Keratinocyte (primary cell): Measurements from ENCODE around the gene TNFRSF19. TPM values are rescaled to one million over a fixed set of nuclear protein-coding genes. Genes with fewer than 3 reads are reported as not detected.

Experiments used
- DNase-seq: peaks from one replicate; pipeline ENCODE4 v3.0.0-alpha.2; 2011; ENCODE audit warnings: low read depth, missing footprints, low spot score
- FAIRE-seq: peaks from 2 replicates; lab custom pipeline; 2011; peaks lifted over from hg19 to GRCh38; lab: Jason Lieb, UNC
- H2AFZ ChIP-seq: 2 replicates; pipeline ENCODE4 v1.6.0; 2012; ENCODE audit warnings: low read length, control low read depth, inconsistent platforms; ENCODE audit not compliant: control insufficient read depth
- H3K27ac ChIP-seq: 2 replicates; pipeline ENCODE4 v1.5.1; 2011; ENCODE audit warnings: low read length; ENCODE audit not compliant: control insufficient read depth, insufficient read depth
- H3K27me3 ChIP-seq: 3 replicates; pipeline ENCODE4 v1.6.0; 2011; ENCODE audit warnings: low read length; ENCODE audit not compliant: control insufficient read depth, insufficient read depth; ENCODE audit errors: extremely low read depth
- H3K36me3 ChIP-seq, 2 experiments: 2 replicates in 1 of 2; 3 replicates in 1 of 2; pipeline ENCODE4 v1.5.1; 2011; ENCODE audit warnings: low read length in 2 of 2, mild to moderate bottlenecking in 1 of 2; ENCODE audit not compliant: control insufficient read depth in 2 of 2, insufficient read depth in 2 of 2; ENCODE audit errors: extremely low read depth in 1 of 2
- H3K4me1 ChIP-seq: 3 replicates; pipeline ENCODE4 v1.5.1; 2011; ENCODE audit warnings: low read length; ENCODE audit not compliant: control insufficient read depth, insufficient read depth; ENCODE audit errors: extremely low read depth
- H3K4me2 ChIP-seq: 3 replicates; pipeline ENCODE4 v1.6.0; 2011; ENCODE audit warnings: low read depth, low read length; ENCODE audit not compliant: control insufficient read depth, insufficient read depth; ENCODE audit errors: extremely low read depth
- H3K4me3 ChIP-seq, 3 experiments: fragments of 200-600 bp in 1 of 3; sonication (generic) in 1 of 3; 2 replicates in 2 of 3; 3 replicates in 1 of 3; pipeline ENCODE4 v1.5.1; 2011 to 2016; ENCODE audit warnings: low read length in 3 of 3, mild to moderate bottlenecking in 3 of 3, control low read depth in 2 of 3, inconsistent platforms in 1 of 3, low read depth in 1 of 3, mixed read lengths in 1 of 3, mixed run types in 1 of 3, moderate library complexity in 1 of 3; ENCODE audit not compliant: control insufficient read depth in 2 of 3, insufficient read depth in 2 of 3; ENCODE audit errors: extremely low read depth in 1 of 3
- H3K79me2 ChIP-seq: 2 replicates; pipeline ENCODE4 v1.6.0; 2012; ENCODE audit warnings: low read length; ENCODE audit not compliant: control insufficient read depth, insufficient read depth
- H3K9ac ChIP-seq: 3 replicates; pipeline ENCODE4 v1.6.0; 2011; ENCODE audit warnings: low read length; ENCODE audit not compliant: control insufficient read depth, insufficient read depth; ENCODE audit errors: extremely low read depth
- H3K9me1 ChIP-seq: 3 replicates; pipeline ENCODE4 v1.6.0; 2011; ENCODE audit warnings: low read length; ENCODE audit not compliant: control insufficient read depth, insufficient read depth; ENCODE audit errors: extremely low read depth
- H3K9me3 ChIP-seq: 2 replicates; pipeline ENCODE4 v1.5.1; 2012; ENCODE audit warnings: low read depth, low read length; ENCODE audit not compliant: control insufficient read depth
- H4K20me1 ChIP-seq: 3 replicates; pipeline ENCODE4 v1.6.0; 2011; ENCODE audit warnings: low read length; ENCODE audit not compliant: control insufficient read depth, insufficient read depth; ENCODE audit errors: extremely low read depth
- EZH2 ChIP-seq: IDR thresholded peaks from one replicate; pipeline ENCODE4 v1.6.1; 2012; ENCODE audit warnings: inconsistent platforms, mild to moderate bottlenecking, low read length, moderate library complexity
- dilution Hi-C: fragments of 300-500 bp; cut with MboI; formaldehyde crosslinking; loops from one replicate; pipeline ENCODE4 v1.7.0; 2020; ENCODE audit warnings: low sequenced_read_pairs; ENCODE audit not compliant: extremely low pct_ligation_motif_present
- polyA plus RNA-seq, 5 experiments: library from polyadenylated mRNA; depleted of rRNA in 3 of 5; stranded (reverse) in 3 of 5; stranded (forward) in 1 of 5; unstranded in 1 of 5; fragments of >200 nt; gene quantifications; 1 replicate in 1 of 5; 2 replicates in 3 of 5; 3 replicates in 1 of 5; pipeline versions ENCODE4 v1.2.1 to v1.2.3, GENCODE V29; 2011 to 2012; ENCODE audit warnings: missing spikeins in 2 of 5, low read depth in 1 of 5, low replicate concordance in 1 of 5
- TF ChIP-seq, protein P1 (sequence below), 3 experiments: IDR thresholded peaks in 1 of 3; conservative IDR thresholded peaks in 1 of 3; optimal IDR thresholded peaks in 1 of 3; 2 replicates in 2 of 3; 3 replicates in 1 of 3; pipeline versions ENCODE3 to v1.5.1; 2011; ENCODE audit warnings: low read length in 3 of 3, mild to moderate bottlenecking in 3 of 3, moderate library complexity in 2 of 3, control low read depth in 1 of 3, inconsistent platforms in 1 of 3; ENCODE audit not compliant: insufficient read depth in 2 of 3; ENCODE audit errors: extremely low read depth in 1 of 3

Gene TNFRSF19
- polyA plus RNA-seq, 1 donor (not counting 4 experiments of a cell fraction or from before 2014, with no cell fraction given) = 1.8 TPM

DNA sequence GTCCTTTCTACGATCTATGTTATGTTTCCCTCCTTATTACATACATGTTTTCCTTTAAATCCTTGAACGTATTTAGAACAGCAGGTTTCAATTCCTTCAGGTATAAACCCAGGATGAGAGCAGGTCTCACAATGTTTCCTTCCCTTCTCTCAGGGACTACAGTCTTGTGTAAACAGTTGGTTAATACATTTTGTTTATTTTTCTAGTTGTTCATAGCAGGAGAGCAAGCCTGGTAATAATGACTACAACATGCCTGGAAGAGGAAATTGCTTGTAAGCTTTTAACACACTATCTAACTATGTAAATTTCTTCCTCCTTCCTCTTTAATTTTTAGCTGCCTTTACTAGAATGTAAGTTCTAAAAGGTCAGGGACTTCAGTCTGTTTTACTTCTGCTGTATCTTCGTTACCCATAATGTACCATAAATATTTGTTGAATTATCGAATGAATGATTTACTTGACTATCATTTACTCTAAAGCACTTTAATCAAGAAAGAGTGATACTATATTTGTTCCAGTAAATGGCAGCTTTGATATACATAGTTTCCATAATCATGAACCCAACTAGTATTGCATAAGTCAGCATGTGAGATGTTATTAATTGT, 28.9 kb upstream of the TNFRSF19 start:
- Histone ChIP-seq H3K4me1 (no peaks in the 10 kb centered on the region), H3K27ac (no peak overlapping the region), H3K4me2 (no peak overlapping the region), H4K20me1 (no peaks in the 10 kb centered on the region), H2AFZ (no peak overlapping the region), H3K27me3 (no peaks in the 10 kb centered on the region), H3K9me3 (no peaks in the 10 kb centered on the region), H3K79me2 (no peaks in the 10 kb centered on the region), H3K4me3 (no peak overlapping the region), H3K9ac (no peak overlapping the region), H3K36me3 (no peaks in the 10 kb centered on the region), H3K9me1 (no peaks in the 10 kb centered on the region)
- dilution Hi-C loops = no loop called here
- FAIRE-seq (no peak), DNase-seq (no peak)
- TF ChIP-seq, protein P1, sequence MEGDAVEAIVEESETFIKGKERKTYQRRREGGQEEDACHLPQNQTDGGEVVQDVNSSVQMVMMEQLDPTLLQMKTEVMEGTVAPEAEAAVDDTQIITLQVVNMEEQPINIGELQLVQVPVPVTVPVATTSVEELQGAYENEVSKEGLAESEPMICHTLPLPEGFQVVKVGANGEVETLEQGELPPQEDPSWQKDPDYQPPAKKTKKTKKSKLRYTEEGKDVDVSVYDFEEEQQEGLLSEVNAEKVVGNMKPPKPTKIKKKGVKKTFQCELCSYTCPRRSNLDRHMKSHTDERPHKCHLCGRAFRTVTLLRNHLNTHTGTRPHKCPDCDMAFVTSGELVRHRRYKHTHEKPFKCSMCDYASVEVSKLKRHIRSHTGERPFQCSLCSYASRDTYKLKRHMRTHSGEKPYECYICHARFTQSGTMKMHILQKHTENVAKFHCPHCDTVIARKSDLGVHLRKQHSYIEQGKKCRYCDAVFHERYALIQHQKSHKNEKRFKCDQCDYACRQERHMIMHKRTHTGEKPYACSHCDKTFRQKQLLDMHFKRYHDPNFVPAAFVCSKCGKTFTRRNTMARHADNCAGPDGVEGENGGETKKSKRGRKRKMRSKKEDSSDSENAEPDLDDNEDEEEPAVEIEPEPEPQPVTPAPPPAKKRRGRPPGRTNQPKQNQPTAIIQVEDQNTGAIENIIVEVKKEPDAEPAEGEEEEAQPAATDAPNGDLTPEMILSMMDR (optimal IDR thresholded peaks at IDR 0.05 in 1 of 3, IDR thresholded peaks at IDR 0.05 in 1 of 3, conservative IDR thresholded peaks at IDR 0.05 in 1 of 3; ENCODE audit: extremely low read depth in 1 of 3, insufficient read depth in 2 of 3, low read length in 3 of 3) = no peak
- TF ChIP-seq EZH2 = no peak

DNA sequence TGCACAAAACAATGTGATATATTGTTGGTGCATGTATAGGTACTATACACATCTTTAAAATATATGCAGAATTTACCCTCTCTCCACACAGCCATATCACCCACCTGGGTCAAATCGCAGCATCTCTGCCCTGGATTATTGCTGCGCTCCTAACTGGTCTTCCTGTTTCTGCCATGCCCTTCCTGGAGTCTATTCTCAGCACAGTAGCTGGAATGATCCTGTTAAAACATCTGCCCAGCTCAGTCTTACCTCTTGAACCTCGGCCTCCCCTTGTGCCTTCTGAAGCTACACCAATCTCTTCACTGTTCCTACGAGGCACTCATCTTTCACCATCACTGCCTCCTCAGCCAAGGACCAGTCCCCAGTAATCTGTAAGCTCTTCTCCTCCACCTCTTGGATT, 25.5 kb upstream of the TNFRSF19 start:
- DNase-seq = no peak
- H3K27me3 ChIP-seq = no peaks in the 10 kb centered on the region
- TF ChIP-seq, protein P1 (optimal IDR thresholded peaks at IDR 0.05 in 1 of 3, IDR thresholded peaks at IDR 0.05 in 1 of 3, conservative IDR thresholded peaks at IDR 0.05 in 1 of 3; ENCODE audit: extremely low read depth in 1 of 3, insufficient read depth in 2 of 3, low read length in 3 of 3) = no peak
- TF ChIP-seq EZH2 = no peak
- no peaks in the 10 kb centered on the region for H4K20me1 ChIP-seq
- H2AFZ ChIP-seq = no peak overlapping the region
- H3K4me2 ChIP-seq = no peak overlapping the region
- no peak for FAIRE-seq
- no peaks in the 10 kb centered on the region for H3K36me3 ChIP-seq
- H3K9me1 ChIP-seq = no peaks in the 10 kb centered on the region
- H3K4me3 ChIP-seq = no peak overlapping the region
- no peaks in the 10 kb centered on the region for H3K79me2 ChIP-seq
- no peaks in the 10 kb centered on the region for H3K4me1 ChIP-seq
- H3K9me3 ChIP-seq = no peaks in the 10 kb centered on the region
- dilution Hi-C loops = no loop called here
- H3K27ac ChIP-seq = no peak overlapping the region
- H3K9ac ChIP-seq = no peak overlapping the region
